Ascending aorta (tissue), 2 donors: ENCODE data around the gene ZBTB7C. TPM values are rescaled to one million over a fixed set of nuclear protein-coding genes. Genes with fewer than 3 reads are reported as not detected.

Experiments
- DNase-seq, 2 donors: peaks; one replicate each; pipeline ENCODE4 v3.0.0-alpha.2; 2019; ENCODE audit warnings: low spot score in 2 of 2
- H3K27ac ChIP-seq, 2 donors: fragments of 200-600 bp; sonication (generic); one replicate each; pipeline ENCODE4 v1.5.1; 2016 to 2017; ENCODE audit warnings: mild to moderate bottlenecking in 1 of 2
- H3K27me3 ChIP-seq: fragments of 200-600 bp; sonication (generic); one replicate; pipeline ENCODE4 v1.5.1; 2017
- H3K36me3 ChIP-seq, 2 donors: fragments of 200-600 bp; sonication (generic); one replicate each; pipeline ENCODE4 v1.5.1; 2016
- H3K4me1 ChIP-seq, 2 donors: fragments of 200-600 bp; sonication (generic); one replicate each; pipeline ENCODE4 v1.5.1; 2016 to 2017; ENCODE audit warnings: mild to moderate bottlenecking in 1 of 2
- H3K4me3 ChIP-seq, 2 donors: fragments of 200-600 bp; sonication (generic); one replicate each; pipeline ENCODE4 v1.5.1; 2016 to 2017; ENCODE audit warnings: mild to moderate bottlenecking in 1 of 2
- H3K9me3 ChIP-seq, 2 donors: fragments of 200-600 bp; sonication (generic); one replicate each; pipeline ENCODE4 v1.5.1; 2016
- intact Hi-C: fragments of 100-400 bp; cut with DNase I; formaldehyde crosslinking; loops from one replicate; pipeline ENCODE4 v1.15.1; 2023
- total RNA-seq: library from RNA; depleted of rRNA; stranded (reverse); fragments of >200 nt; gene quantifications from one replicate; pipeline ENCODE4 v1.1.0, GENCODE V29; 2016
- TF ChIP-seq, protein P1 (sequence below), 3 experiments: fragments of 200-600 bp in 2 of 3; fragments of 450-650 bp in 1 of 3; sonication (generic) in 2 of 3; IDR thresholded peaks; one replicate each; pipeline ENCODE4 v1.5.1; 2016 to 2019; ENCODE audit warnings: antibody characterized with exemption in 3 of 3, mild to moderate bottlenecking in 1 of 3, moderate library complexity in 1 of 3

Gene ZBTB7C
- total RNA-seq, 1 donor from 2014 or later, result 8.1 TPM

DNA sequence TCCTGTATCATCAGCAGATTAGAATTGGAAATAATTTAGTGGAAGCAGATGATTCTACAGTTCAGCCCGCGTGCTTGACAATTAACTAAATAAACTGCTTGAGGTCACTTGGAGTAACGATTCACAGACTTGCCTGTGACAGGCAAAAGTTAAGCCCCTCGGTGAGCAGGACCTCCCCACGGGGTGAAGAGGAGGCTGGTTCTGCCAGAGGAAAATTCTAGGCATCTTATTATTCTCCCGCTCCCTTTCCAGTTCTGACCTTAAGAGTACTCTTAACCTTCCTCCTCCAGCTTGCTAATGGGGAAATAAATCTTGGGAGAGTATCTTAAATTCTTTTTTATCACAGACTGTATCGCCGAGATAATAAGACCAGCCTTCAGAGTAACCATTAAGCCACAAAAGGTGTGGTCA, 309.0 kb downstream of the ZBTB7C start:
- TF ChIP-seq, protein P1, sequence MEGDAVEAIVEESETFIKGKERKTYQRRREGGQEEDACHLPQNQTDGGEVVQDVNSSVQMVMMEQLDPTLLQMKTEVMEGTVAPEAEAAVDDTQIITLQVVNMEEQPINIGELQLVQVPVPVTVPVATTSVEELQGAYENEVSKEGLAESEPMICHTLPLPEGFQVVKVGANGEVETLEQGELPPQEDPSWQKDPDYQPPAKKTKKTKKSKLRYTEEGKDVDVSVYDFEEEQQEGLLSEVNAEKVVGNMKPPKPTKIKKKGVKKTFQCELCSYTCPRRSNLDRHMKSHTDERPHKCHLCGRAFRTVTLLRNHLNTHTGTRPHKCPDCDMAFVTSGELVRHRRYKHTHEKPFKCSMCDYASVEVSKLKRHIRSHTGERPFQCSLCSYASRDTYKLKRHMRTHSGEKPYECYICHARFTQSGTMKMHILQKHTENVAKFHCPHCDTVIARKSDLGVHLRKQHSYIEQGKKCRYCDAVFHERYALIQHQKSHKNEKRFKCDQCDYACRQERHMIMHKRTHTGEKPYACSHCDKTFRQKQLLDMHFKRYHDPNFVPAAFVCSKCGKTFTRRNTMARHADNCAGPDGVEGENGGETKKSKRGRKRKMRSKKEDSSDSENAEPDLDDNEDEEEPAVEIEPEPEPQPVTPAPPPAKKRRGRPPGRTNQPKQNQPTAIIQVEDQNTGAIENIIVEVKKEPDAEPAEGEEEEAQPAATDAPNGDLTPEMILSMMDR (IDR thresholded peaks at IDR 0.05), result no peak
- Histone ChIP-seq H3K27ac (no peak overlapping the region), H3K36me3 (no peaks in the 10 kb centered on the region), H3K9me3 (no peaks in the 10 kb centered on the region), H3K27me3 (no peaks in the 10 kb centered on the region), H3K4me3 (no peak overlapping the region), H3K4me1 (no peaks in the 10 kb centered on the region)
- intact Hi-C loops, result no loop called here
- no peak for DNase-seq

DNA sequence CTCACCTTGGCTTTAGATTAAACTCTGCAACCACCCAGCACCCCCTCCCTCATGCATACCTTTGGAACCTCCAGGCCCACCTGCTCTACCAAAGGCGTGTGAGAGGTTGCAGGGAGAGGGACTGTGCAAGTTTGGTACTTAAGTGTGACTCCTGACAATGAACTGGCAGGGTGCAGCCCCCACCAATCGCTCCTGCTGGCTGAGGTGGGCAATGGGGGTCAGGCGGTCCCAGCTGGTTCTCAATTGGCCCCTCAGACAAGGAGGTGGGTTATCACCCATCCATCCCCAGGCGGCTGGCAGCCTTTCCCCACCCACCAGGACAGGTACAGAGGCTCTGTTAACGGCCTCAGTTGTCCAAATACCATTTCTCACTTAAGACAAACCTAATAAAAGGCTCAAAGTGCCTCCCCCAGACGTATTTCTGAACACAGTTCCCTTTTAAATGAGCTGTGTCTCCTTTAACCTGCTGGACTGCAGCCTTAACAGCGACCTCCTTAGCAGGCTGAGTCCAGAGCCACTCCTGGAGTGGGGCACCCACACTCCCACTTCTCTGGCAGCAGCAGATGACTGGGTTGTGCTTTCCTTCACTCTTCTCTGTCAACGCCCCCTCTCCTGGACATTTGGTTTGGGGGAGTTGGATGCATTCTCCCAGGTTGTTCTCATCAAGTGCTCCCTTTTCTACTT, 309.6 kb downstream of the ZBTB7C start:
- no peak overlapping the region for H3K27ac ChIP-seq
- no peaks in the 10 kb centered on the region for H3K9me3 ChIP-seq
- intact Hi-C loops, result no loop called here
- no peaks in the 10 kb centered on the region for H3K4me1 ChIP-seq
- TF ChIP-seq, protein P1 (IDR thresholded peaks at IDR 0.05), result no peak
- H3K27me3 ChIP-seq, result no peaks in the 10 kb centered on the region
- H3K4me3 ChIP-seq, result no peak overlapping the region
- DNase-seq, result no peak
- no peaks in the 10 kb centered on the region for H3K36me3 ChIP-seq

DNA sequence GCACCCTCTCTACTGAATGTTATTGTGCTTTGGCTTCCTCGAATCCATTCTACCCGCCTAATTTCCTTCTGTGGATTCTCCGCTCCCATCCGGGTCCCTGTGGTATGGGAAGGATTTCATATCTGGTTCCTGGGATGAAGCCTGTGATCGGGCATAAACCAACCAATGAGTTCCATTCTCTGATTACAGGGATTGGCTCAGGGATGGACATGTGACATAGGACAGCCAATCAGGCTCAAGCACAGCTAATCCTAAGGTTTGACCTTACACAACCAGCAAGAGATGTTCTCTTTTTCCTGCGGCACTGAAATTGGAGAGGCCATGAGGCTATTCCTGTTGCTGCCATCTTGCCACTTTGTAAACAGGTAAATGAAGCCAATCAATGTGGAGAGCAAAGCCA, 310.6 kb downstream of the ZBTB7C start:
- no peaks in the 10 kb centered on the region for H3K36me3 ChIP-seq
- H3K27me3 ChIP-seq, result no peaks in the 10 kb centered on the region
- no peak for DNase-seq
- no peak overlapping the region for H3K4me3 ChIP-seq
- no peaks in the 10 kb centered on the region for H3K4me1 ChIP-seq
- intact Hi-C loops, result no loop called here
- no peaks in the 10 kb centered on the region for H3K9me3 ChIP-seq
- TF ChIP-seq, protein P1 (IDR thresholded peaks at IDR 0.05), result no peak
- no peak overlapping the region for H3K27ac ChIP-seq

DNA sequence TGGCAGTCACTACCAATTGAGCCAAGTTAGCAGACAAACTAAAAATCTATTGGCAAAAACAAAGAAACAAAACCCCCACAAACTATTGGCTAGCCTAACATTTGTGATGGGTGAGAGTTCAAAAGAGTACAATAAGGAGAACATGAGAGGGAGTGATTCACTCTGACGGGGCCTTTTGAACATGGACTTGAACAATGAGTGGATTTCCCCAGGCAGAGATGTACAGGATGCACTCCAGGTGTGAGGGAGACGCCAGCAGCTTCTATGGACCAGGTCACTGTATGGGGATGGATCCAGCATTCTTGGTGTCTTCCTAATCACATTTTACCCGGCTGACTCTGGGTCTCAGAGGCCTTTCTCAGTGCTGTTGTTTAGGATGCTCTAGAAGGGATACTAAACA, 311.2 kb downstream of the ZBTB7C start:
- no peak for DNase-seq
- Histone ChIP-seq H3K27ac (no peak overlapping the region), H3K4me1 (no peaks in the 10 kb centered on the region), H3K36me3 (no peaks in the 10 kb centered on the region), H3K9me3 (no peaks in the 10 kb centered on the region), H3K4me3 (no peak overlapping the region), H3K27me3 (no peaks in the 10 kb centered on the region)
- intact Hi-C loops, result no loop called here
- TF ChIP-seq, protein P1 (IDR thresholded peaks at IDR 0.05), result no peak

DNA sequence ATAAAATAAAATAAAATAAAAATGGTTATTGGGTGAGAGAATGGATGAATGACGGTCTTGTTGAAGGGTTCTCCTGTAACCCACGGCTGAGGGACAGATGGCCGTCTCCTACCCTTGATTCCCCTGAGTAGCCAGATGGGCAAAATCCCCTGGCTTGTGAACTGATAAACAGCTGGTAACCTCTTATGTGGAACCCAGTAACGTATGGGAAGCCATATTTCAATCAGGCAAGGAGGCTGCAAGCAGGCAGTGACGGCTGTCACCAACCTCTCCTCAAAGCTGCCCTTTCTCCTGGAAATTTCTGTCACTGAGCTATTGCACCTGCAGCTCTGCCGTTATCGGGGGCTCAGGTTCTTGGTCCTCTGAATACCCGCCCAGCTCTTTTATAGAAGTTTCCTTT, 313.5 kb downstream of the ZBTB7C start:
- intact Hi-C loops, result no loop called here
- H3K9me3 ChIP-seq, result no peaks in the 10 kb centered on the region
- no peak for DNase-seq
- no peaks in the 10 kb centered on the region for H3K4me1 ChIP-seq
- no peaks in the 10 kb centered on the region for H3K36me3 ChIP-seq
- H3K27ac ChIP-seq, result no peak overlapping the region
- H3K27me3 ChIP-seq, result no peaks in the 10 kb centered on the region
- TF ChIP-seq, protein P1 (IDR thresholded peaks at IDR 0.05), result no peak
- no peak overlapping the region for H3K4me3 ChIP-seq

DNA sequence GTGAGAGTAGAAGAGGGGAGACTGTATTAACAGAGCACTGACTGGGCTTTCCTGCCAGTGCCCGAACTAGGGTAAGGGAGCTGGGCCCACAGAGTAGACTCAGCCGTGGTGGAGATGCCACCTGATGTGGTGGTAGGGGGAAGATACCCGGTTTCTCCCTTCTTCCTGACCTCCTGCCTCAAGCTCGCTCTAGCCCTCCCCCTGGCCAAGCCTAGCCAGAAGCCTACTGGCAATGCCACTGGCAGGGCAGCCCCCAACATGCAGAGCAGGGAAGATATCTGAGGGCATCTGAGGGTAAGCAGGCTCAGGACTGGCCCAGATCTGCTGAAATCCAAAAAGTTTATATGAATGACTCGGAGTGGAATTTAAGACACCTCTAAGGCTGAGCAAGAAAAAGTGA, 316.1 kb downstream of the ZBTB7C start:
- H3K4me3 ChIP-seq, result no peak overlapping the region
- no peak overlapping the region for H3K27ac ChIP-seq
- H3K27me3 ChIP-seq, result no peaks in the 10 kb centered on the region
- DNase-seq, result no peak
- no peaks in the 10 kb centered on the region for H3K4me1 ChIP-seq
- H3K9me3 ChIP-seq, result no peaks in the 10 kb centered on the region
- H3K36me3 ChIP-seq, result no peaks in the 10 kb centered on the region
- TF ChIP-seq, protein P1 (IDR thresholded peaks at IDR 0.05), result no peak
- intact Hi-C loops, result no loop called here
